Activated CD8-positive, alpha-beta T cell treated with anti-CD3 and anti-CD28 coated beads, Interleukin-2, amount 10 ng/mL, durations not matched to agents 7 days and 5 days (primary cell): ENCODE results near the gene CDK6. TPM values are rescaled to one million over a fixed set of nuclear protein-coding genes. Genes with fewer than 3 reads are reported as not detected.
A peak's percentile ranks its signal among the peaks of the same experiment; 100 is the strongest.
"Not testable (repeated sequence)": the region's sequence is repeated elsewhere in the genome, so short reads cannot be mapped to it uniquely, and the experiment has no call there.

ENCODE experiments used
- ATAC-seq: fragments of 150-1000 bp; cut with Tn5 transposase; one replicate; pipeline ENCODE4 v1.10.0; 2021; ENCODE audit warnings: moderate library complexity
- CTCF ChIA-PET: fragments of 350-600 bp; sonication (Branson Sonifier 250); formaldehyde crosslinking; loops from one replicate; lab custom pipeline; 2021; ENCODE audit warnings: antibody characterized with exemption; lab: Charles Lee
- POLR2A ChIA-PET: fragments of 350-600 bp; sonication (Branson Sonifier 250); formaldehyde crosslinking; loops from one replicate; lab custom pipeline; 2021; ENCODE audit warnings: antibody characterized with exemption; lab: Charles Lee
- DNase-seq: peaks from one replicate; pipeline ENCODE4 v3.0.0-alpha.2; 2020
- H3K27ac Mint-ChIP-seq: one replicate; pipeline ENCODE4 v1.8.0; 2021; ENCODE audit warnings: mild to moderate bottlenecking, mixed read lengths
- H3K27me3 Mint-ChIP-seq: one replicate; pipeline ENCODE4 v1.8.0; 2021; ENCODE audit warnings: low read depth, mixed read lengths
- H3K36me3 Mint-ChIP-seq: one replicate; pipeline ENCODE4 v1.8.0; 2021; ENCODE audit warnings: low read depth, mixed read lengths
- H3K4me1 Mint-ChIP-seq: one replicate; pipeline ENCODE4 v1.8.0; 2021; ENCODE audit warnings: low read depth, mixed read lengths
- H3K4me3 Mint-ChIP-seq: one replicate; pipeline ENCODE4 v1.8.0; 2021; ENCODE audit warnings: mild to moderate bottlenecking, mixed read lengths
- H3K9me3 Mint-ChIP-seq: one replicate; pipeline ENCODE4 v1.8.0; 2022; ENCODE audit warnings: mixed read lengths; ENCODE audit not compliant: insufficient read depth
- total RNA-seq, 2 experiments: library from RNA; stranded (reverse); gene quantifications; one replicate each; pipeline ENCODE4 v1.2.3, GENCODE V29; 2021

The CDK6 gene
- total RNA-seq, 2 experiments from 2014 or later, result 159 to 160 TPM

- ATAC-seq (no peak), DNase-seq (no peak)
- peaks cover 36% of the 10 kb centered on the region for H3K4me1 Mint-ChIP-seq
- no peak overlapping the region for H3K4me3 Mint-ChIP-seq
- ChIA-PET CTCF (interaction anchor here (0.7 to 1.1 kb wide), 3 partner anchors 11 to 14 kb away, joined by 3 read pairs; no protein-coding TSS in a partner anchor), POLR2A (no interaction called here)
- H3K27ac Mint-ChIP-seq, result peak overlapping the region; percentile 14
- no peaks in the 10 kb centered on the region for H3K27me3 Mint-ChIP-seq
- peaks cover 72% of the 10 kb centered on the region for H3K36me3 Mint-ChIP-seq
- no peaks in the 10 kb centered on the region for H3K9me3 Mint-ChIP-seq
Measured at GRCh38 chr7:92769394-92769699, 67.0 kb downstream of the CDK6 start.

- peaks cover 70% of the 10 kb centered on the region for H3K36me3 Mint-ChIP-seq
- H3K4me3 Mint-ChIP-seq, result no peak overlapping the region
- ChIA-PET CTCF (interaction anchor here (0.7 to 1.4 kb wide), 4 partner anchors 10 to 15 kb away, joined by 3 to 4 read pairs (median 3); no protein-coding TSS in a partner anchor), POLR2A (no interaction called here)
- DNase-seq (no peak), ATAC-seq (peak; percentile 51)
- H3K27me3 Mint-ChIP-seq, result no peaks in the 10 kb centered on the region
- peak overlapping the region; percentile 66 for H3K27ac Mint-ChIP-seq
- H3K4me1 Mint-ChIP-seq, result peaks cover 38% of the 10 kb centered on the region
- H3K9me3 Mint-ChIP-seq, result no peaks in the 10 kb centered on the region
Measured at GRCh38 chr7:92768501-92769393, 67.6 kb downstream of the CDK6 start.

GRCh38 chr7:92767437-92767836 is 68.9 kb downstream of the CDK6 start:
- ChIA-PET POLR2A (no interaction called here), CTCF (interaction anchor here (0.6 to 1.4 kb wide), 5 partner anchors 12 to 65 kb away, joined by 3 to 8 read pairs (median 4); no protein-coding TSS in a partner anchor)
- Mint-ChIP-seq H3K27ac (no peak overlapping the region), H3K27me3 (no peaks in the 10 kb centered on the region), H3K4me3 (no peak overlapping the region), H3K36me3 (peaks cover 61% of the 10 kb centered on the region), H3K4me1 (peaks cover 36% of the 10 kb centered on the region), H3K9me3 (no peaks in the 10 kb centered on the region)
- ATAC-seq (no peak), DNase-seq (no peak)

- H3K4me1 Mint-ChIP-seq, result peaks cover 39% of the 10 kb centered on the region
- ChIA-PET CTCF (interaction anchor here (0.6 to 1.7 kb wide), 7 partner anchors 12 to 179 kb away, joined by 3 to 8 read pairs (median 4); no protein-coding TSS in a partner anchor), POLR2A (interaction anchor here (2.0 kb wide), 1 partner anchor 11 kb away, joined by 5 read pairs; no protein-coding TSS in a partner anchor)
- no peaks in the 10 kb centered on the region for H3K27me3 Mint-ChIP-seq
- ATAC-seq, result no peak
- H3K9me3 Mint-ChIP-seq, result no peaks in the 10 kb centered on the region
- H3K36me3 Mint-ChIP-seq, result peaks cover 61% of the 10 kb centered on the region
- H3K27ac Mint-ChIP-seq, result no peak overlapping the region
- DNase-seq, result no peak
- no peak overlapping the region for H3K4me3 Mint-ChIP-seq
Measured at GRCh38 chr7:92766461-92767003, 69.8 kb downstream of the CDK6 start.

- Mint-ChIP-seq H3K4me3 (no peak overlapping the region), H3K27ac (peak overlapping the region; percentile 14), H3K9me3 (no peaks in the 10 kb centered on the region), H3K27me3 (no peaks in the 10 kb centered on the region), H3K36me3 (peaks cover 64% of the 10 kb centered on the region), H3K4me1 (peaks cover 37% of the 10 kb centered on the region)
- CTCF ChIA-PET, result interaction anchor here (0.9 to 1.7 kb wide), 4 partner anchors 14 to 175 kb away, joined by 3 to 4 read pairs (median 4); no protein-coding TSS in a partner anchor
- ATAC-seq (no peak), DNase-seq (no peak)
- POLR2A ChIA-PET, result interaction anchor here (2.0 kb wide), 1 partner anchor 10 kb away, joined by 5 read pairs; no protein-coding TSS in a partner anchor
Measured at GRCh38 chr7:92765725-92766124, 70.6 kb downstream of the CDK6 start.

GRCh38 chr7:92763636-92764423 is 72.5 kb downstream of the CDK6 start:
- Mint-ChIP-seq H3K4me3 (no peak overlapping the region), H3K27ac (no peak overlapping the region), H3K36me3 (peaks cover 66% of the 10 kb centered on the region), H3K27me3 (no peaks in the 10 kb centered on the region), H3K4me1 (peaks cover 29% of the 10 kb centered on the region), H3K9me3 (no peaks in the 10 kb centered on the region)
- ATAC-seq (no peak), DNase-seq (no peak)
- CTCF ChIA-PET, result no interaction called here
- POLR2A ChIA-PET, result no interaction called here

- Mint-ChIP-seq H3K27me3 (no peaks in the 10 kb centered on the region), H3K36me3 (peaks cover 68% of the 10 kb centered on the region), H3K27ac (no peak overlapping the region), H3K4me1 (peaks cover 19% of the 10 kb centered on the region), H3K4me3 (no peak overlapping the region), H3K9me3 (no peaks in the 10 kb centered on the region)
- DNase-seq, result no peak
- POLR2A ChIA-PET, result no interaction called here
- no peak for ATAC-seq
- CTCF ChIA-PET, result interaction anchor here (1.7 kb wide), 1 partner anchor 10 kb away, joined by 7 read pairs; no protein-coding TSS in a partner anchor
Measured at GRCh38 chr7:92762851-92763250, 73.5 kb downstream of the CDK6 start.

- Mint-ChIP-seq H3K27ac (no peak overlapping the region), H3K4me1 (peaks cover 14% of the 10 kb centered on the region), H3K9me3 (no peaks in the 10 kb centered on the region), H3K36me3 (peaks cover 67% of the 10 kb centered on the region), H3K4me3 (no peak overlapping the region), H3K27me3 (no peaks in the 10 kb centered on the region)
- no peak for DNase-seq
- POLR2A ChIA-PET, result no interaction called here
- no peak for ATAC-seq
- CTCF ChIA-PET, result interaction anchor here (1.0 to 1.7 kb wide), 3 partner anchors 11 to 467 kb away, joined by 4 to 7 read pairs (median 4); no protein-coding TSS in a partner anchor
Measured at GRCh38 chr7:92761391-92762097, 74.8 kb downstream of the CDK6 start.

GRCh38 chr7:92758796-92759431 is 77.5 kb downstream of the CDK6 start:
- Mint-ChIP-seq H3K4me1 (peaks cover 31% of the 10 kb centered on the region), H3K9me3 (no peaks in the 10 kb centered on the region), H3K27ac (no peak overlapping the region), H3K27me3 (no peaks in the 10 kb centered on the region), H3K4me3 (no peak overlapping the region), H3K36me3 (peaks cover 76% of the 10 kb centered on the region)
- POLR2A ChIA-PET, result no interaction called here
- DNase-seq (no peak), ATAC-seq (no peak)
- CTCF ChIA-PET, result interaction anchor here (0.9 to 1.1 kb wide), 3 partner anchors 10 to 37 kb away, joined by 3 read pairs; no protein-coding TSS in a partner anchor

GRCh38 chr7:92757311-92757910 is 79.0 kb downstream of the CDK6 start:
- ATAC-seq, H3K4me3 Mint-ChIP-seq, H3K9me3 Mint-ChIP-seq, CTCF ChIA-PET, H3K27ac Mint-ChIP-seq, POLR2A ChIA-PET, DNase-seq, H3K27me3 Mint-ChIP-seq: not testable (repeated sequence)
- H3K36me3 Mint-ChIP-seq, result peaks cover 83% of the 10 kb centered on the region
- H3K4me1 Mint-ChIP-seq, result peaks cover 35% of the 10 kb centered on the region
